Skeletal muscle tissue (tissue), 4 donors: ENCODE results near the gene PITPNC1. TPM values are rescaled to one million over a fixed set of nuclear protein-coding genes. Genes with fewer than 3 reads are reported as not detected.
"Not testable (repeated sequence)": the region's sequence is repeated elsewhere in the genome, so short reads cannot be mapped to it uniquely, and the experiment has no call there.

ENCODE experiments used
- H3K27ac ChIP-seq: one replicate; pipeline ENCODE4 v1.7.0; 2013; ENCODE audit warnings: mild to moderate bottlenecking, low read depth, low read length, inconsistent platforms
- H3K27me3 ChIP-seq, 3 donors: one replicate each; pipeline ENCODE4 v1.7.0; 2013; ENCODE audit warnings: low read length in 3 of 3; ENCODE audit not compliant: control insufficient read depth in 3 of 3, insufficient read depth in 3 of 3
- H3K36me3 ChIP-seq, 3 donors: one replicate each; pipeline ENCODE4 v1.7.0; 2013; ENCODE audit warnings: low read length in 3 of 3; ENCODE audit not compliant: control insufficient read depth in 3 of 3, insufficient read depth in 3 of 3
- H3K4me1 ChIP-seq, 3 donors: one replicate each; pipeline ENCODE4 v1.7.0; 2013; ENCODE audit warnings: low read length in 3 of 3, mild to moderate bottlenecking in 3 of 3; ENCODE audit not compliant: control insufficient read depth in 3 of 3, insufficient read depth in 3 of 3
- H3K4me3 ChIP-seq, 3 donors: one replicate each; pipeline ENCODE4 v1.7.0; 2013; ENCODE audit warnings: low read length in 3 of 3
- H3K9ac ChIP-seq, 3 donors: one replicate each; pipeline ENCODE4 v1.7.0; 2013; ENCODE audit warnings: low read length in 3 of 3, mild to moderate bottlenecking in 3 of 3, moderate library complexity in 2 of 3, low read depth in 1 of 3
- H3K9me3 ChIP-seq, 3 donors: one replicate each; pipeline ENCODE4 v1.7.0; 2013; ENCODE audit warnings: low read length in 3 of 3; ENCODE audit not compliant: control insufficient read depth in 3 of 3
- total RNA-seq: library from RNA; depleted of rRNA; stranded (reverse); fragments of >200 nt; gene quantifications from one replicate; pipeline ENCODE4 v1.2.3, GENCODE V29; 2014
- donor health status: Osteomylitis.

PITPNC1 gene
- total RNA-seq, 1 donor from 2014 or later = 9.4 TPM

DNA sequence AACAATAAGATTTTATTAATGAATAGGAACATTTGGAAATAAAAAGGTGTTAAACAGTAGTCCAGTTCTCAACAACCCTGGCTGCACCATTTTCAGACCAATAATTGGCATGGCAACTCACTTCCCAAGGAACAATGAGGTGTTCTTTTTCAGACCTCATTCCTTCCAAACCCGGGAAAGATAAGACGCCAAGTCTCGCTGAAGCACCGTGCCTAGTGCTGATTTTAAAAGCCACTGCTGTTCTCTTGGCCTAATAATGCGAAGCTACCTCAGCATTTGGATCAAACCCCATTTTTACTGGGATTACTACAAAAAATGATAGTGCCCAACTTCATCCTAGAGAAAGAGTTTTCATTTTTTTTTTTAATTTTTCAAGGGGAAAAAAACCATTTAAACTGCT, 265.4 kb downstream of the PITPNC1 start:
- no peaks in the 10 kb centered on the region for H3K27me3 ChIP-seq
- no peak overlapping the region for H3K9ac ChIP-seq
- no peak overlapping the region for H3K27ac ChIP-seq
- no peaks in the 10 kb centered on the region for H3K9me3 ChIP-seq
- no peaks in the 10 kb centered on the region for H3K36me3 ChIP-seq
- H3K4me3 ChIP-seq = no peak overlapping the region
- H3K4me1 ChIP-seq = peaks cover 0 to 7% (median 3%) of the 10 kb centered on the region in 3 donors

GRCh38 chr17:67644061-67644460, 267.0 kb downstream of the PITPNC1 start:
- no peak overlapping the region for H3K27ac ChIP-seq
- H3K4me3 ChIP-seq = no peak overlapping the region
- H3K36me3 ChIP-seq = no peaks in the 10 kb centered on the region
- H3K27me3 ChIP-seq = no peaks in the 10 kb centered on the region
- H3K4me1 ChIP-seq = peaks cover 7 to 14% (median 7%) of the 10 kb centered on the region in 3 donors
- H3K9ac ChIP-seq = no peak overlapping the region
- no peaks in the 10 kb centered on the region for H3K9me3 ChIP-seq

GRCh38 chr17:67645195-67645594, 268.1 kb downstream of the PITPNC1 start:
- not testable (repeated sequence) for H3K9ac ChIP-seq, H3K27me3 ChIP-seq, H3K27ac ChIP-seq

GRCh38 chr17:67646472-67646871, 269.4 kb downstream of the PITPNC1 start:
- no peaks in the 10 kb centered on the region for H3K36me3 ChIP-seq
- no peaks in the 10 kb centered on the region for H3K27me3 ChIP-seq

More at GRCh38 chr17:67645195-67645594, 268.1 kb downstream of the PITPNC1 start:
- H3K4me1 ChIP-seq = peaks cover 7 to 14% (median 7%) of the 10 kb centered on the region in 3 donors
- H3K9me3 ChIP-seq, H3K36me3 ChIP-seq, H3K4me3 ChIP-seq: not testable (repeated sequence)

DNA sequence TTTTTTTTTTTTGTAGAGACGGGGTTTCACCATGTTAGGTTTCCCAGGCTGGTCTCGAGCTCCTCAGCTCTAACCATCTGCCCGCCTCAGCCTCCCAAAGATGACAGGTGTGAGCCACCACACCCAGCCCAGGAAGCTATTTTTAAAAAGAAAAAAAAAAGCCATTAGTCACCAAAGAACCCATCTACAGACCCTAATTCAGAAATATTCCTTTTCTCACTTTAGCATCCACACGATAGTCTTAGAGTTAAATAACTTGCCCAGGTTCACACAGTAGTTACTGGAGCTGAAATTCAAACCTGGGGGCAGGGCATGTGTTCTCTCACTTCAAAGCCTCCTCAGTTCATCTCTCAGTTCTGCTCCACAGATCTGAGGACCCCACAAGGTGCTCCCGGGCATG, 270.4 kb downstream of the PITPNC1 start:
- peaks cover 7 to 14% (median 7%) of the 10 kb centered on the region in 3 donors for H3K4me1 ChIP-seq
- H3K27ac ChIP-seq = no peak overlapping the region
- no peaks in the 10 kb centered on the region for H3K27me3 ChIP-seq
- no peaks in the 10 kb centered on the region for H3K9me3 ChIP-seq
- no peak overlapping the region for H3K4me3 ChIP-seq
- no peaks in the 10 kb centered on the region for H3K36me3 ChIP-seq
- H3K9ac ChIP-seq = no peak overlapping the region

More at GRCh38 chr17:67646472-67646871, 269.4 kb downstream of the PITPNC1 start:
- Histone ChIP-seq H3K9ac (no peak overlapping the region), H3K9me3 (no peaks in the 10 kb centered on the region), H3K4me3 (no peak overlapping the region), H3K27ac (no peak overlapping the region), H3K4me1 (peaks cover 7 to 14% (median 7%) of the 10 kb centered on the region in 3 donors)

DNA sequence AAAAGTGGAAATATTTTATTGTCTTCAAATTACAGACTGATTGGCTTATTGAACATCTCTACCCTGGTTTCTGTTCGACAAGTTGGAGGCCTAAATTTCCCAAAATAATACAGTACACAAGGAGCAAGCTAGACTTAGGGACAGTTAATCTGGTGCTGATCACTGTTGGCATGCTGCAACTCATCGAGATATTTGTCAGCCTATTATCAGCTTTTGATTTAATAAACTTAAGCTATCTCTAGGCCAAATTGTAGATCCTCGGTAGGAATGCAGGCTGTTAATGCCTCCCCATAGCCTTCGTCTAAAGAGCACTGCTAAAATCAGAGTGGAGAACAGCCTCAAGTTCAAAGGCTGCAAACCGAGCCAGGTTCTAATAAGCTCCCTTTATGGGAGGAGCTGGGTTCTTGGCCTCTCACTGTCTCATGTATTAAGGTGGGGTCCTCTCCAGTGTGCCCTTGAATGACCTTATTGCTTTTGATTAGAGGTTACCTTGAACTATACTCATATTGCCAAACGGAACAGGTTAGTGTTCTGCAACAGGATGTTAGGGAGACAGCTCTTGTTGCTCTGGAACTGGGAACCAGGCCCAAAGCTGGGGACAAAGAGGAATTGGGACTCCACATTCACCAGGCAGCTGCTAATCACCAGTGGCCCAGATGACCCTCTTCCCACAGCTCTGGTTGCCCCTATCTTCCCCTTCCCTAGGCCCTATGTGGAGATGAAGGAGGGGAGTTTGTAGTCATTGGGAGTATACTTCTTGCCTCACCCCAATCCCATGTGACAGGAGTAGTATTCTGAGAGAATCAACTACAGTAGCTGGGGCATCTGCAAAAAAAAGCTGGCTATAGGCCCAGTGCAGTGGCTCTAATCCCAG, 271.2 kb downstream of the PITPNC1 start:
- Histone ChIP-seq H3K27ac (no peak overlapping the region), H3K4me1 (peaks cover 7 to 14% (median 7%) of the 10 kb centered on the region in 3 donors), H3K9ac (no peak overlapping the region), H3K36me3 (no peaks in the 10 kb centered on the region), H3K4me3 (no peak overlapping the region), H3K9me3 (no peaks in the 10 kb centered on the region), H3K27me3 (no peaks in the 10 kb centered on the region)

DNA sequence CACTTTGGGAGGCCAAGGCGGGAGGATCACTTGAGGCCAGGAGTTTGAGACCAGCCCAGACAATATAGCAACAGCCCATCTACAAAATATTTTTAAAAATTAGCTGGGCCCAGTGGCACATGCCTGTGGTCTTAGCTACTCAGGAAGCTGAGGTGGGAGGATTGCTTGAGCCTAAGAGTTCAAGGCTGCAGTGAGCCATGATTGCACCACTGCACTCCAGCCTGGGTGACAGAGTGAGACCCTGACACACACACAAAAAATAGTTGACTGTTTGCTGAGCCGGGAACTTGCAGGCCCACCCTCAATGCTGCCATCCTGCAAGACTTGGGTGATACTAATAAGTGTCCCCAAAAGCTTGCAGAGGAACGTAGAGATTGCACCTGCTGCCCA, 271.8 kb downstream of the PITPNC1 start:
- H3K36me3 ChIP-seq, H3K4me3 ChIP-seq, H3K9ac ChIP-seq, H3K27ac ChIP-seq, H3K27me3 ChIP-seq, H3K9me3 ChIP-seq, H3K4me1 ChIP-seq: not testable (repeated sequence)

DNA sequence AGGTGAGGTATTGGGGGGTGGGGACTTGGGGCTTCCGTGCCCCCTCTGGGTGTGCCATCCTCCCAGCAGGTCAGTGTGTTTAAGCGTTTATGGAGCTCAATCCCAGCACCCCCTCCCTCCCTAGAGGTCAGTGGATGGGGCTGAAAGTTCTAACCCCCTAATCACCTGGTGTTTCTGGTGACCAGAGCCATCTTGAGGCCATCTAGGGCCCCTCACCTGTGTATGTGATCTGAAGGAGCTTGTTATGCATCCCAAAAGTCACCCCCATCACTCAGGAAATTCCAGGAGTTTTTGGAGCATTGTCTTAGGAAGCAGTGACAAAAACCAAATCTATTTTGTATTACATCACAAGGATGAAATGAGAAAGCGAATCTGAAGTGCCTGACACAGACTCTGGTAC, 272.8 kb downstream of the PITPNC1 start:
- Histone ChIP-seq H3K4me1 (peaks cover 3 to 7% (median 6%) of the 10 kb centered on the region in 3 donors), H3K27me3 (no peaks in the 10 kb centered on the region), H3K4me3 (no peak overlapping the region), H3K9me3 (no peaks in the 10 kb centered on the region), H3K36me3 (no peaks in the 10 kb centered on the region), H3K27ac (no peak overlapping the region), H3K9ac (no peak overlapping the region)

- H3K4me1 ChIP-seq, H3K36me3 ChIP-seq, H3K4me3 ChIP-seq, H3K27me3 ChIP-seq, H3K9me3 ChIP-seq, H3K9ac ChIP-seq, H3K27ac ChIP-seq: not testable (repeated sequence)
Measured at GRCh38 chr17:67651218-67651579, 274.1 kb downstream of the PITPNC1 start.

- no peaks in the 10 kb centered on the region for H3K9me3 ChIP-seq
- H3K9ac ChIP-seq = no peak overlapping the region
- H3K27me3 ChIP-seq = no peaks in the 10 kb centered on the region
- H3K27ac ChIP-seq = no peak overlapping the region
- H3K4me1 ChIP-seq = peaks cover 3 to 7% (median 6%) of the 10 kb centered on the region in 3 donors
- H3K36me3 ChIP-seq = no peaks in the 10 kb centered on the region
- no peak overlapping the region for H3K4me3 ChIP-seq
Measured at GRCh38 chr17:67652433-67652832, 275.4 kb downstream of the PITPNC1 start.
